H1 (cell line): ENCODE data around the gene GLT8D2. TPM values are rescaled to one million over a fixed set of nuclear protein-coding genes. Genes with fewer than 3 reads are reported as not detected.

ENCODE experiments used
- CTCF ChIA-PET: fragments of 300-600 bp; sonication (Branson Sonifier 250); formaldehyde crosslinking; loops from one replicate; lab custom pipeline; 2021; ENCODE audit not compliant: partially characterized antibody; lab: Charles Lee
- POLR2A ChIA-PET: fragments of 300-600 bp; sonication (Branson Sonifier 250); formaldehyde crosslinking; loops from one replicate; lab custom pipeline; 2021; ENCODE audit warnings: inconsistent platforms; ENCODE audit not compliant: partially characterized antibody; lab: Charles Lee
- DNase-seq, 2 experiments: peaks; one replicate each; pipeline versions ENCODE4 v3.0.0 to v3.0.0-alpha.2; 2010 to 2022; ENCODE audit warnings: low spot score in 2 of 2, low read depth in 1 of 2, mixed read lengths in 1 of 2
- FAIRE-seq: peaks from 2 replicates; lab custom pipeline; 2011; peaks lifted over from hg19 to GRCh38; lab: Jason Lieb, UNC
- H2AFZ ChIP-seq: 2 replicates; pipeline ENCODE4 v1.8.1; 2012; ENCODE audit warnings: low read length, inconsistent platforms
- H2AK5ac ChIP-seq: 2 replicates; pipeline ENCODE4 v1.6.1; 2013; ENCODE audit warnings: low read depth, low read length
- H2BK120ac ChIP-seq: replicated peaks from 2 replicates; pipeline ENCODE3; 2013; ENCODE audit warnings: low read depth, low read length, inconsistent platforms
- H2BK12ac ChIP-seq: 2 replicates; pipeline ENCODE4 v1.6.1; 2013; ENCODE audit warnings: low read depth, low read length
- H2BK15ac ChIP-seq: 2 replicates; pipeline ENCODE4 v1.6.1; 2013; ENCODE audit warnings: low read length
- H2BK20ac ChIP-seq: 2 replicates; pipeline ENCODE4 v1.6.1; 2013; ENCODE audit warnings: low read length
- H2BK5ac ChIP-seq: 2 replicates; pipeline ENCODE4 v1.6.1; 2013; ENCODE audit warnings: low read depth, low read length
- H3K14ac ChIP-seq: 2 replicates; pipeline ENCODE4 v1.6.1; 2013; ENCODE audit warnings: inconsistent platforms; ENCODE audit not compliant: insufficient read length
- H3K18ac ChIP-seq: 2 replicates; pipeline ENCODE4 v1.6.1; 2013; ENCODE audit warnings: low read length; ENCODE audit errors: extremely low read depth
- H3K23ac ChIP-seq: 2 replicates; pipeline ENCODE4 v1.6.1; 2013; ENCODE audit warnings: inconsistent platforms; ENCODE audit not compliant: insufficient read length
- H3K23me2 ChIP-seq: 2 replicates; pipeline ENCODE4 v1.6.1; 2013; ENCODE audit warnings: low read depth, low read length
- H3K27ac ChIP-seq: 2 replicates; pipeline ENCODE4 v1.6.1; 2011; ENCODE audit warnings: low read depth, low read length, inconsistent platforms
- H3K27me3 ChIP-seq, 4 experiments: replicated peaks in 1 of 4; 1 replicate in 1 of 4; 2 replicates in 3 of 4; pipeline versions ENCODE4 v1.6.1 to v1.8.1; 2011 to 2013; ENCODE audit warnings: low read length in 3 of 4, mild to moderate bottlenecking in 3 of 4, inconsistent platforms in 2 of 4, mixed read lengths in 2 of 4, moderate library complexity in 1 of 4; ENCODE audit not compliant: control insufficient read depth in 3 of 4, insufficient read depth in 3 of 4; ENCODE audit errors: extremely low read depth in 1 of 4
- H3K36me3 ChIP-seq, 4 experiments: 2 replicates each; pipeline versions ENCODE4 v1.6.1 to v1.8.1; 2011 to 2013; ENCODE audit warnings: mild to moderate bottlenecking in 4 of 4, low read length in 3 of 4, moderate library complexity in 2 of 4, control low read depth in 1 of 4, inconsistent platforms in 1 of 4; ENCODE audit not compliant: insufficient read depth in 4 of 4, control insufficient read depth in 2 of 4
- H3K4ac ChIP-seq: replicated peaks from 2 replicates; pipeline ENCODE3; 2013; ENCODE audit warnings: low read length, low read depth, mixed read lengths, inconsistent platforms; ENCODE audit not compliant: insufficient read length
- H3K4me1 ChIP-seq, 4 experiments: replicated peaks in 1 of 4; 1 replicate in 1 of 4; 2 replicates in 3 of 4; pipeline versions ENCODE4 v1.6.1 to v1.8.1; 2011 to 2013; ENCODE audit warnings: low read length in 3 of 4, inconsistent platforms in 2 of 4, mixed read lengths in 1 of 4; ENCODE audit not compliant: insufficient read depth in 4 of 4, control insufficient read depth in 3 of 4
- H3K4me2 ChIP-seq, 2 experiments: 2 replicates each; pipeline versions ENCODE4 v1.6.1 to v1.8.1; 2011 to 2013; ENCODE audit warnings: low read depth in 2 of 2, low read length in 2 of 2, control low read depth in 1 of 2, inconsistent platforms in 1 of 2, mild to moderate bottlenecking in 1 of 2; ENCODE audit not compliant: insufficient read depth in 1 of 2
- H3K4me3 ChIP-seq, 4 experiments: fragments of 200-600, 300-600 bp in 1 of 4; sonication (generic), shearing (Covaris generic), sonication (Bioruptor Twin) in 1 of 4; 2 replicates each; pipeline versions ENCODE4 v1.5.1 to v1.8.1; 2011 to 2016; ENCODE audit warnings: low read length in 4 of 4, low read depth in 3 of 4, control low read depth in 2 of 4, inconsistent platforms in 2 of 4, mild to moderate bottlenecking in 2 of 4, mixed read lengths in 1 of 4, moderate library complexity in 1 of 4; ENCODE audit not compliant: insufficient read depth in 2 of 4; ENCODE audit errors: extremely low read depth in 1 of 4
- H3K56ac ChIP-seq: replicated peaks from 2 replicates; pipeline ENCODE3; 2013; ENCODE audit warnings: low read depth, mild to moderate bottlenecking, mixed read lengths, low read length, inconsistent platforms; ENCODE audit not compliant: insufficient read length
- H3K79me1 ChIP-seq: 2 replicates; pipeline ENCODE4 v1.6.1; 2013; ENCODE audit warnings: low read depth, low read length, control low read depth
- H3K79me2 ChIP-seq, 2 experiments: 2 replicates each; pipeline versions ENCODE4 v1.6.1 to v1.8.1; 2012 to 2013; ENCODE audit warnings: low read length in 2 of 2, mild to moderate bottlenecking in 2 of 2, inconsistent platforms in 1 of 2; ENCODE audit not compliant: insufficient read depth in 2 of 2, control insufficient read depth in 1 of 2
- H3K9ac ChIP-seq, 4 experiments: replicated peaks in 1 of 4; 1 replicate in 1 of 4; 2 replicates in 3 of 4; pipeline versions ENCODE4 v1.6.1 to v1.8.1; 2011 to 2013; ENCODE audit warnings: low read depth in 3 of 4, low read length in 3 of 4, control low read depth in 2 of 4, mild to moderate bottlenecking in 2 of 4, moderate library complexity in 2 of 4, inconsistent platforms in 1 of 4; ENCODE audit errors: extremely low read depth in 1 of 4
- H3K9me3 ChIP-seq, 2 experiments: 2 replicates each; pipeline versions ENCODE4 v1.6.1 to v1.8.1; 2012 to 2013; ENCODE audit warnings: mild to moderate bottlenecking in 2 of 2, moderate library complexity in 2 of 2, control low read depth in 1 of 2, inconsistent platforms in 1 of 2, low read depth in 1 of 2, low read length in 1 of 2, mixed read lengths in 1 of 2; ENCODE audit not compliant: insufficient read depth in 2 of 2
- H4K20me1 ChIP-seq, 2 experiments: replicated peaks in 1 of 2; 2 replicates each; pipeline versions ENCODE3 to v1.8.1; 2011 to 2013; ENCODE audit warnings: inconsistent platforms in 2 of 2, low read length in 2 of 2, mild to moderate bottlenecking in 1 of 2; ENCODE audit not compliant: insufficient read depth in 2 of 2, control insufficient read depth in 1 of 2
- H4K5ac ChIP-seq: 2 replicates; pipeline ENCODE4 v1.6.1; 2013; ENCODE audit warnings: low read length, low read depth, mixed read lengths, inconsistent platforms; ENCODE audit not compliant: insufficient read length
- H4K8ac ChIP-seq: 2 replicates; pipeline ENCODE4 v1.8.0; 2013; ENCODE audit warnings: mild to moderate bottlenecking, moderate library complexity, low read length, inconsistent platforms; ENCODE audit not compliant: insufficient read depth; ENCODE audit errors: extremely low read depth
- H4K91ac ChIP-seq: replicated peaks from 2 replicates; pipeline ENCODE3; 2013; ENCODE audit warnings: low read length, mixed read lengths, inconsistent platforms; ENCODE audit not compliant: insufficient read length
- BRCA1 ChIP-seq: IDR thresholded peaks from 2 replicates; pipeline ENCODE4 v1.6.1; 2012; ENCODE audit warnings: low read depth, low read length, improper control_type of control experiment
- CTBP2 ChIP-seq: IDR thresholded peaks from 2 replicates; pipeline ENCODE4 v1.7.0; 2011; ENCODE audit warnings: borderline replicate concordance, mild to moderate bottlenecking, moderate library complexity, mixed read lengths, low read length; ENCODE audit not compliant: insufficient read depth, insufficient read length
- FOSL1 ChIP-seq: IDR thresholded peaks from 2 replicates; pipeline ENCODE4 v1.6.1; 2011; ENCODE audit warnings: mild to moderate bottlenecking, low read depth, low read length, moderate library complexity; ENCODE audit not compliant: insufficient read depth
- NRF1 ChIP-seq: IDR thresholded peaks from 2 replicates; pipeline ENCODE4 v1.6.1; 2011; ENCODE audit warnings: mild to moderate bottlenecking, low read depth, low read length, improper control_type of control experiment
- POLR2AphosphoS5 ChIP-seq: IDR thresholded peaks from 2 replicates; pipeline ENCODE4 v1.6.1; 2011; ENCODE audit warnings: low read depth, low read length
- RXRA ChIP-seq: IDR thresholded peaks from 2 replicates; pipeline ENCODE4 v1.6.1; 2011; ENCODE audit warnings: low read depth, mild to moderate bottlenecking, low read length, moderate library complexity; ENCODE audit not compliant: insufficient read depth
- SIN3A ChIP-seq, 2 experiments: IDR thresholded peaks in 1 of 2; conservative IDR thresholded peaks in 1 of 2; 2 replicates each; pipeline ENCODE4 v1.6.1; 2011 to 2012; ENCODE audit warnings: low read length in 2 of 2, improper control_type of control experiment in 1 of 2, low read depth in 1 of 2, mild to moderate bottlenecking in 1 of 2
- SIRT6 ChIP-seq: IDR thresholded peaks from one replicate; pipeline ENCODE4 v1.7.1; 2012; ENCODE audit warnings: low read length, inconsistent platforms
- SP1 ChIP-seq: IDR thresholded peaks from 2 replicates; pipeline ENCODE4 v1.6.1; 2011; ENCODE audit warnings: low read depth, low read length
- TCF12 ChIP-seq: IDR thresholded peaks from 2 replicates; pipeline ENCODE4 v1.6.1; 2011; ENCODE audit warnings: low read depth, mild to moderate bottlenecking, low read length
- WGBS, 2 experiments: shearing (Covaris generic) in 1 of 2; methylation state at CpG; one replicate each; pipeline versions ENCODE4 v1.1.6 to v1.1.7; 2013 to 2015; ENCODE audit warnings: low lambda C conversion rate in 2 of 2, mixed read lengths in 2 of 2, inconsistent platforms in 1 of 2, low coverage in 1 of 2, missing lambda C conversion rate in 1 of 2; ENCODE audit not compliant: insufficient replicate concordance in 2 of 2, insufficient coverage in 1 of 2, insufficient read length in 1 of 2; ENCODE audit errors: extremely low coverage in 1 of 2, missing lambda C conversion rate in 1 of 2; 5-methylcytosine and 5-hydroxymethylcytosine counted together
- polyA plus RNA-seq, 7 experiments: library from polyadenylated mRNA; depleted of rRNA in 3 of 7; stranded (reverse) in 5 of 7; unstranded in 2 of 7; fragments of >200 nt in 5 of 7; fragments of 200-250 nt in 2 of 7; gene quantifications; 1 replicate in 5 of 7; 2 replicates in 1 of 7; 4 replicates in 1 of 7; pipeline versions ENCODE4 v1.2.1 to v1.2.3, GENCODE V29; 2011 to 2013; ENCODE audit warnings: missing spikeins in 2 of 7, mixed read lengths in 2 of 7
- total RNA-seq: library from RNA; stranded (reverse); fragmentation: NEBNext Ultra II Directional; extraction: Animal tissue kit (Norgen Biotek cat#: 25700); gene quantifications from 2 replicates; pipeline ENCODE4 v1.2.1, GENCODE V29; 2021

Gene GLT8D2
- total and polyA plus RNA-seq, 2 of the 8 experiments (the other 6 are each of a cell fraction or from before 2014, with no cell fraction given): 6.8 to 9.8 TPM

DNA sequence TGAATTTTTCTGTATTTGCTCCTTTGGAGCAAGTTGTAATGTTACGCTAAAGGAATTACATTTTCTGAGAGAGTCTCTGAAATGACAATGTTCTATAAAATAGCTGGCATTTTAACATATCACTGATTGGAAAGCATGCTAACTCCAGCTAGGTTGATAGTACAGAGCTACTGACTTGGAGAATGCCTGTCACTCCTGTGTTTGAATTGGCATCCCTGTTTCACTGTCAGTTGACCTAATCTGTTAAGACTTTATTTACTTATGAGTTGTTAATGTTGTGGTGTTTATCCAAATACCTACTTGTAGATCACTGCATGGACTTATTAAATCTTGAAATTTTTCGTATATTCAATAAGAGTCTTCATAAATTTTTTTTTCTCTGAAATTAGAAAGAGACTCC lies 48.0 kb upstream of the GLT8D2 start:
- Histone ChIP-seq H2AK5ac (no peak overlapping the region), H3K27ac (no peak overlapping the region), H2BK120ac (no peak overlapping the region), H4K91ac (no peak overlapping the region), H3K36me3 (no peaks in the 10 kb centered on the region), H3K4me3 (no peak overlapping the region), H3K9me3 (no peaks in the 10 kb centered on the region), H2AFZ (no peak overlapping the region), H3K9ac (no peak overlapping the region), H2BK15ac (no peak overlapping the region), H3K18ac (no peak overlapping the region), H4K5ac (no peak overlapping the region), H3K4ac (no peak overlapping the region), H3K23me2 (no peaks in the 10 kb centered on the region), H3K14ac (no peak overlapping the region), H4K20me1 (no peaks in the 10 kb centered on the region), H3K23ac (no peak overlapping the region), H2BK12ac (no peak overlapping the region), H3K79me2 (no peaks in the 10 kb centered on the region), H3K56ac (no peak overlapping the region), H4K8ac (no peak overlapping the region), H3K79me1 (no peaks in the 10 kb centered on the region), H2BK5ac (no peak overlapping the region), H3K4me2 (no peak overlapping the region), H3K4me1 (no peaks in the 10 kb centered on the region), H2BK20ac (no peak overlapping the region), H3K27me3 (peaks cover 0 to 1% (median 0%) of the 10 kb centered on the region in 4 experiments; a peak in 1 of 7 replicates)
- CTCF ChIA-PET: interaction anchor here (0.8 to 3.9 kb wide), 4 partner anchors 8 to 40 kb away, joined by 3 to 27 read pairs (median 4); no protein-coding TSS in a partner anchor
- FAIRE-seq (no peak), DNase-seq (no peak)
- WGBS, 2 experiments: 89% methylated on average over 2 of the region's 2 CpGs; no CpG with 5 or more reads in 1 of the 2 experiments
- POLR2A ChIA-PET: interaction anchor here (1.3 kb wide), 2 partner anchors 136 to 141 kb away, joined by 3 to 4 read pairs; a partner anchor contains a TSS
- TF ChIP-seq SIRT6 (no peak), SIN3A (conservative IDR thresholded peaks at IDR 0.05 in 1 of 2, IDR thresholded peaks at IDR 0.05 in 1 of 2; ENCODE audit: low read depth in 1 of 2, low read length in 2 of 2) (no peak), BRCA1 (no peak), TCF12 (no peak), RXRA (no peak), CTBP2 (no peak), NRF1 (no peak), SP1 (no peak), FOSL1 (no peak), POLR2AphosphoS5 (no peak)
